HCT116 (cell line): ENCODE results near the gene IL32. TPM values are rescaled to one million over a fixed set of nuclear protein-coding genes. Genes with fewer than 3 reads are reported as not detected.

Source experiments
- ATAC-seq: fragments of 200-7000 bp; cut with Tn5 transposase; 2 replicates; pipeline ENCODE4 v1.9.1; 2020; ENCODE audit warnings: mild to moderate bottlenecking, moderate library complexity
- BruUV-seq: library from RNA; stranded (reverse); fragments of 400-500 nt; replicated peaks from 2 replicates; lab custom pipeline; 2021; lab: Mats Ljungman, UMichigan
- CTCF ChIA-PET: fragments of 300-600 bp; sonication (Branson Sonifier 250); formaldehyde crosslinking; loops from one replicate; lab custom pipeline; 2021; ENCODE audit warnings: antibody characterized with exemption; lab: Charles Lee
- POLR2A ChIA-PET: fragments of 300-600, 350-600 bp; sonication (Branson Sonifier 250); formaldehyde crosslinking; loops from one replicate; lab custom pipeline; 2021; ENCODE audit warnings: antibody characterized with exemption; lab: Charles Lee
- RAD21 ChIA-PET, 2 experiments: fragments of 300-600 bp; sonication (Branson Sonifier 250); formaldehyde crosslinking; loops; one replicate each; lab custom pipeline; 2023; ENCODE audit warnings: low total read pairs in 2 of 2; ENCODE audit not compliant: uncharacterized antibody in 2 of 2, unreplicated experiment in 2 of 2, low non-redundant PET in 1 of 2; lab: Charles Lee
- DNase-seq: peaks from one replicate; pipeline ENCODE4 v3.0.0-alpha.2; 2010; ENCODE audit warnings: low read depth, low spot score
- H2AFZ ChIP-seq: fragments of 200-600 bp; shearing (Covaris generic), sonication (generic); 2 replicates; pipeline ENCODE4 v1.6.1; 2017; ENCODE audit warnings: low read depth, mixed run types, mixed read lengths, antibody characterized with exemption, low read length; ENCODE audit not compliant: poor library complexity, severe bottlenecking
- H3K27ac ChIP-seq: 2 replicates; pipeline ENCODE4 v1.5.1; 2012; ENCODE audit warnings: low read depth, low read length
- H3K27me3 ChIP-seq: fragments of 200-600 bp; sonication (generic); 2 replicates; pipeline ENCODE4 v1.6.1; 2016; ENCODE audit warnings: mixed run types, low read length, mixed read lengths; ENCODE audit not compliant: insufficient read depth
- H3K36me3 ChIP-seq, 2 experiments: fragments of 200-500 bp in 1 of 2; fragments of 200-600 bp in 1 of 2; sonication (Bioruptor generic) in 1 of 2; sonication (generic) in 1 of 2; 2 replicates each; pipeline versions ENCODE4 v1.5.1 to v1.6.1; 2014 to 2016; ENCODE audit warnings: low read length in 2 of 2, inconsistent platforms in 1 of 2, mixed read lengths in 1 of 2, mixed run types in 1 of 2; ENCODE audit not compliant: insufficient read depth in 2 of 2, control insufficient read depth in 1 of 2
- H3K4me1 ChIP-seq, 2 experiments: fragments of 200-600 bp in 1 of 2; sonication (generic) in 1 of 2; 2 replicates each; pipeline versions ENCODE4 v1.5.1 to v1.6.1; 2012 to 2017; ENCODE audit warnings: low read length in 2 of 2, inconsistent platforms in 1 of 2, mild to moderate bottlenecking in 1 of 2, mixed read lengths in 1 of 2, mixed run types in 1 of 2, moderate library complexity in 1 of 2; ENCODE audit not compliant: insufficient read depth in 2 of 2, control insufficient read depth in 1 of 2
- H3K4me2 ChIP-seq: fragments of 200-600 bp; sonication (generic); 2 replicates; pipeline ENCODE4 v1.6.1; 2017; ENCODE audit warnings: mixed run types, low read length, mixed read lengths
- H3K4me3 ChIP-seq, 2 experiments: fragments of 200-600 bp in 1 of 2; sonication (generic) in 1 of 2; replicated peaks in 1 of 2; 2 replicates each; pipeline ENCODE4 v1.5.1; 2011 to 2016; ENCODE audit warnings: low read length in 2 of 2, control low read depth in 1 of 2, low read depth in 1 of 2, mild to moderate bottlenecking in 1 of 2, mixed read lengths in 1 of 2, mixed run types in 1 of 2
- H3K79me2 ChIP-seq: fragments of 200-600 bp; sonication (generic); 2 replicates; pipeline ENCODE4 v1.6.1; 2017; ENCODE audit warnings: mild to moderate bottlenecking, mixed run types, low read length, moderate library complexity, mixed read lengths; ENCODE audit not compliant: insufficient read depth
- H3K9ac ChIP-seq: fragments of 200-600 bp; sonication (generic); 2 replicates; pipeline ENCODE4 v1.6.1; 2016; ENCODE audit warnings: low read length, mixed read lengths
- H3K9me2 ChIP-seq: fragments of 200-600 bp; sonication (generic), shearing (Covaris generic); 2 replicates; pipeline ENCODE4 v1.6.1; 2017; ENCODE audit warnings: mixed run types, mild to moderate bottlenecking, moderate library complexity; ENCODE audit not compliant: insufficient read depth
- H3K9me3 ChIP-seq, 2 experiments: fragments of 200-500 bp in 1 of 2; fragments of 200-600 bp in 1 of 2; sonication (Bioruptor generic) in 1 of 2; sonication (generic) in 1 of 2; 2 replicates each; pipeline ENCODE4 v1.6.1; 2014 to 2017; ENCODE audit warnings: low read length in 2 of 2, mixed read lengths in 2 of 2, inconsistent platforms in 1 of 2, low read depth in 1 of 2, mild to moderate bottlenecking in 1 of 2, mixed run types in 1 of 2, moderate library complexity in 1 of 2; ENCODE audit not compliant: control insufficient read depth in 1 of 2, insufficient read depth in 1 of 2
- H4K20me1 ChIP-seq: fragments of 200-600 bp; sonication (generic), shearing (Covaris generic); 2 replicates; pipeline ENCODE4 v1.6.1; 2017; ENCODE audit warnings: mixed run types, mild to moderate bottlenecking, moderate library complexity; ENCODE audit not compliant: insufficient read depth
- CBX3 ChIP-seq: IDR thresholded peaks from 2 replicates; pipeline ENCODE4 v1.6.1; 2012; ENCODE audit warnings: low read depth
- CEBPB ChIP-seq: IDR thresholded peaks from 2 replicates; pipeline ENCODE4 v1.6.1; 2012; ENCODE audit warnings: low read depth
- EZH2phosphoT487 ChIP-seq: fragments of 200-600 bp; IDR thresholded peaks from 2 replicates; pipeline ENCODE4 v1.6.1; 2018; ENCODE audit warnings: antibody characterized with exemption, borderline replicate concordance
- JUND ChIP-seq: IDR thresholded peaks from 2 replicates; pipeline ENCODE4 v1.6.1; 2012
- POLR2A ChIP-seq: IDR thresholded peaks from 2 replicates; pipeline ENCODE4 v1.7.0; 2011; ENCODE audit warnings: borderline replicate concordance; ENCODE audit not compliant: insufficient read depth, insufficient read length; ENCODE audit errors: extremely low read depth
- POLR2AphosphoS5 ChIP-seq: IDR thresholded peaks from 2 replicates; pipeline ENCODE4 v1.6.1; 2011; ENCODE audit warnings: mild to moderate bottlenecking, low read depth, low read length, moderate library complexity
- SIN3A ChIP-seq: IDR thresholded peaks from 2 replicates; pipeline ENCODE4 v1.6.1; 2012; ENCODE audit warnings: low read depth
- SP1 ChIP-seq: IDR thresholded peaks from 2 replicates; pipeline ENCODE4 v1.6.1; 2012; ENCODE audit warnings: low read depth
- TCF7L2 ChIP-seq: IDR thresholded peaks from 2 replicates; pipeline ENCODE4 v1.7.0; 2011; ENCODE audit warnings: borderline replicate concordance, inconsistent platforms; ENCODE audit not compliant: insufficient read depth, insufficient read length; ENCODE audit errors: extremely low read depth
- YY1 ChIP-seq: IDR thresholded peaks from 2 replicates; pipeline ENCODE4 v1.6.1; 2011; ENCODE audit warnings: low read length, low read depth, moderate library complexity, mild to moderate bottlenecking; ENCODE audit not compliant: insufficient replicate concordance; ENCODE audit errors: extremely low read depth
- ZFX ChIP-seq: fragments of 450-650 bp; IDR thresholded peaks from 2 replicates; pipeline ENCODE4 v1.6.1; 2017
- ZNF274 ChIP-seq: fragments of 200-500 bp; sonication (Bioruptor generic); IDR thresholded peaks from 2 replicates; pipeline ENCODE4 v1.6.1; 2014; ENCODE audit warnings: mild to moderate bottlenecking, low read depth, low read length, inconsistent platforms
- intact Hi-C: fragments of 100-400 bp; cut with micrococcal nuclease; formaldehyde crosslinking; loops from 2 replicates; pipeline ENCODE4 v1.10.0; 2022
- total RNA-seq: library from RNA; stranded (reverse); gene quantifications from one replicate; pipeline ENCODE4 v1.2.1, GENCODE V29; 2021; ENCODE audit not compliant: unreplicated experiment
- TF ChIP-seq, protein P1 (sequence below): IDR thresholded peaks from 2 replicates; pipeline ENCODE4 v1.6.1; 2012
- TF ChIP-seq, protein P2 (sequence below): IDR thresholded peaks from 2 replicates; pipeline ENCODE4 v1.6.1; 2011; ENCODE audit warnings: mild to moderate bottlenecking, low read length, moderate library complexity; ENCODE audit not compliant: insufficient replicate concordance; ENCODE audit errors: extremely low read depth
- TF ChIP-seq, protein P3 (sequence below): IDR thresholded peaks from 2 replicates; pipeline ENCODE4 v1.6.1; 2012; ENCODE audit warnings: low read depth
- TF ChIP-seq, protein P4 (sequence below), 3 experiments: fragments of 200-600 bp in 1 of 3; sonication (generic) in 1 of 3; IDR thresholded peaks in 2 of 3; conservative IDR thresholded peaks in 1 of 3; 2 replicates each; pipeline ENCODE4 v1.5.1; 2012 to 2017; ENCODE audit warnings: low read depth in 2 of 3, low read length in 2 of 3, antibody characterized with exemption in 1 of 3, borderline replicate concordance in 1 of 3, control low read depth in 1 of 3, mild to moderate bottlenecking in 1 of 3, mixed read lengths in 1 of 3, mixed run types in 1 of 3, moderate library complexity in 1 of 3; ENCODE audit not compliant: insufficient read depth in 1 of 3

IL32 gene
- total RNA-seq, 1 experiment from 2014 or later, result 13.7 TPM

DNA sequence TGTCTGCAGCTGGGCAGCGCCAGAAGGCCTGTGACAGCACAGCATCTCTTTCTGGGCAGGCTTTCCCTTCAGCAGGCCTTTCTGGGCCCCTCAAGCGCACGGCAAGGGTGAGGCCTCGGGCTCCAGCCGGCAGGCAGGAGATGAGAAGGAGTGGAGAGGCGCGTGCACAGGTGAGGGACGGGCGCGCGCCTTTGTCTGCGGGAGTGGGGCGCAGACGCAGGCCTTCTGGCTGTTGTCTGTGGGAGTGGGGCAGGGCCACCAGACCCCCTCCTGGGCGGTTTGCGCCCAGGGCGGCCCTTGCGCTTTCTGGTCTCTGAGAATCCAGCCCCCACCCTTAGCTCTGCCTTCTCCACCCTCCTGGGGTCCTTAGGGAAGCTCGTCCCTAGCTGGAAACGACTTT lies 53.4 kb downstream of the IL32 start:
- Histone ChIP-seq H3K27me3 (no peaks in the 10 kb centered on the region), H3K79me2 (no peaks in the 10 kb centered on the region), H2AFZ (no peak overlapping the region), H3K4me3 (no peak overlapping the region), H3K4me1 (peaks cover 6 to 9% of the 10 kb centered on the region in 2 experiments; a peak in 3 of 4 replicates), H4K20me1 (no peaks in the 10 kb centered on the region), H3K9me2 (no peaks in the 10 kb centered on the region), H3K4me2 (no peak overlapping the region), H3K9me3 (no peaks in the 10 kb centered on the region), H3K36me3 (peaks cover 5 to 9% of the 10 kb centered on the region in 2 experiments; a peak in 3 of 4 replicates), H3K27ac (no peak overlapping the region), H3K9ac (no peak overlapping the region)
- RAD21 ChIA-PET, result no interaction called here
- DNase-seq (no peak), ATAC-seq (no peak)
- CTCF ChIA-PET, result no interaction called here
- POLR2A ChIA-PET, result no interaction called here
- BruUV-seq, result no TSS peak
- TF ChIP-seq ZNF274 (no peak), ZFX (no peak), POLR2A (no peak), YY1 (no peak), CBX3 (no peak), EZH2phosphoT487 (no peak), TCF7L2 (no peak), SP1 (no peak), SIN3A (no peak), CEBPB (no peak), POLR2AphosphoS5 (no peak), JUND (no peak)
- TF ChIP-seq, protein P1, sequence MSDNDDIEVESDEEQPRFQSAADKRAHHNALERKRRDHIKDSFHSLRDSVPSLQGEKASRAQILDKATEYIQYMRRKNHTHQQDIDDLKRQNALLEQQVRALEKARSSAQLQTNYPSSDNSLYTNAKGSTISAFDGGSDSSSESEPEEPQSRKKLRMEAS, result no peak
- TF ChIP-seq, protein P2, sequence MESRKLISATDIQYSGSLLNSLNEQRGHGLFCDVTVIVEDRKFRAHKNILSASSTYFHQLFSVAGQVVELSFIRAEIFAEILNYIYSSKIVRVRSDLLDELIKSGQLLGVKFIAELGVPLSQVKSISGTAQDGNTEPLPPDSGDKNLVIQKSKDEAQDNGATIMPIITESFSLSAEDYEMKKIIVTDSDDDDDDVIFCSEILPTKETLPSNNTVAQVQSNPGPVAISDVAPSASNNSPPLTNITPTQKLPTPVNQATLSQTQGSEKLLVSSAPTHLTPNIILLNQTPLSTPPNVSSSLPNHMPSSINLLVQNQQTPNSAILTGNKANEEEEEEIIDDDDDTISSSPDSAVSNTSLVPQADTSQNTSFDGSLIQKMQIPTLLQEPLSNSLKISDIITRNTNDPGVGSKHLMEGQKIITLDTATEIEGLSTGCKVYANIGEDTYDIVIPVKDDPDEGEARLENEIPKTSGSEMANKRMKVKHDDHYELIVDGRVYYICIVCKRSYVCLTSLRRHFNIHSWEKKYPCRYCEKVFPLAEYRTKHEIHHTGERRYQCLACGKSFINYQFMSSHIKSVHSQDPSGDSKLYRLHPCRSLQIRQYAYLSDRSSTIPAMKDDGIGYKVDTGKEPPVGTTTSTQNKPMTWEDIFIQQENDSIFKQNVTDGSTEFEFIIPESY, result no peak
- TF ChIP-seq, protein P3, sequence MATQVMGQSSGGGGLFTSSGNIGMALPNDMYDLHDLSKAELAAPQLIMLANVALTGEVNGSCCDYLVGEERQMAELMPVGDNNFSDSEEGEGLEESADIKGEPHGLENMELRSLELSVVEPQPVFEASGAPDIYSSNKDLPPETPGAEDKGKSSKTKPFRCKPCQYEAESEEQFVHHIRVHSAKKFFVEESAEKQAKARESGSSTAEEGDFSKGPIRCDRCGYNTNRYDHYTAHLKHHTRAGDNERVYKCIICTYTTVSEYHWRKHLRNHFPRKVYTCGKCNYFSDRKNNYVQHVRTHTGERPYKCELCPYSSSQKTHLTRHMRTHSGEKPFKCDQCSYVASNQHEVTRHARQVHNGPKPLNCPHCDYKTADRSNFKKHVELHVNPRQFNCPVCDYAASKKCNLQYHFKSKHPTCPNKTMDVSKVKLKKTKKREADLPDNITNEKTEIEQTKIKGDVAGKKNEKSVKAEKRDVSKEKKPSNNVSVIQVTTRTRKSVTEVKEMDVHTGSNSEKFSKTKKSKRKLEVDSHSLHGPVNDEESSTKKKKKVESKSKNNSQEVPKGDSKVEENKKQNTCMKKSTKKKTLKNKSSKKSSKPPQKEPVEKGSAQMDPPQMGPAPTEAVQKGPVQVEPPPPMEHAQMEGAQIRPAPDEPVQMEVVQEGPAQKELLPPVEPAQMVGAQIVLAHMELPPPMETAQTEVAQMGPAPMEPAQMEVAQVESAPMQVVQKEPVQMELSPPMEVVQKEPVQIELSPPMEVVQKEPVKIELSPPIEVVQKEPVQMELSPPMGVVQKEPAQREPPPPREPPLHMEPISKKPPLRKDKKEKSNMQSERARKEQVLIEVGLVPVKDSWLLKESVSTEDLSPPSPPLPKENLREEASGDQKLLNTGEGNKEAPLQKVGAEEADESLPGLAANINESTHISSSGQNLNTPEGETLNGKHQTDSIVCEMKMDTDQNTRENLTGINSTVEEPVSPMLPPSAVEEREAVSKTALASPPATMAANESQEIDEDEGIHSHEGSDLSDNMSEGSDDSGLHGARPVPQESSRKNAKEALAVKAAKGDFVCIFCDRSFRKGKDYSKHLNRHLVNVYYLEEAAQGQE, result no peak
- TF ChIP-seq, protein P4, sequence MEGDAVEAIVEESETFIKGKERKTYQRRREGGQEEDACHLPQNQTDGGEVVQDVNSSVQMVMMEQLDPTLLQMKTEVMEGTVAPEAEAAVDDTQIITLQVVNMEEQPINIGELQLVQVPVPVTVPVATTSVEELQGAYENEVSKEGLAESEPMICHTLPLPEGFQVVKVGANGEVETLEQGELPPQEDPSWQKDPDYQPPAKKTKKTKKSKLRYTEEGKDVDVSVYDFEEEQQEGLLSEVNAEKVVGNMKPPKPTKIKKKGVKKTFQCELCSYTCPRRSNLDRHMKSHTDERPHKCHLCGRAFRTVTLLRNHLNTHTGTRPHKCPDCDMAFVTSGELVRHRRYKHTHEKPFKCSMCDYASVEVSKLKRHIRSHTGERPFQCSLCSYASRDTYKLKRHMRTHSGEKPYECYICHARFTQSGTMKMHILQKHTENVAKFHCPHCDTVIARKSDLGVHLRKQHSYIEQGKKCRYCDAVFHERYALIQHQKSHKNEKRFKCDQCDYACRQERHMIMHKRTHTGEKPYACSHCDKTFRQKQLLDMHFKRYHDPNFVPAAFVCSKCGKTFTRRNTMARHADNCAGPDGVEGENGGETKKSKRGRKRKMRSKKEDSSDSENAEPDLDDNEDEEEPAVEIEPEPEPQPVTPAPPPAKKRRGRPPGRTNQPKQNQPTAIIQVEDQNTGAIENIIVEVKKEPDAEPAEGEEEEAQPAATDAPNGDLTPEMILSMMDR (IDR thresholded peaks at IDR 0.05 in 2 of 3, conservative IDR thresholded peaks at IDR 0.05 in 1 of 3; ENCODE audit: borderline replicate concordance in 1 of 3, insufficient read depth in 1 of 3, low read depth in 2 of 3, low read length in 2 of 3), result no peak
- intact Hi-C loops, result no loop called here
